Astrocyte (in vitro differentiated cells and primary cell): Measurements from ENCODE around the gene URB1. TPM values are rescaled to one million over a fixed set of nuclear protein-coding genes. Genes with fewer than 3 reads are reported as not detected.
"Not testable (repeated sequence)": the region's sequence is repeated elsewhere in the genome, so short reads cannot be mapped to it uniquely, and the experiment has no call there.

Experiments
- DNase-seq: peaks from one replicate; pipeline ENCODE4 v3.0.0-alpha.2; 2010; ENCODE audit warnings: low read depth
- FAIRE-seq: peaks from 2 replicates; lab custom pipeline; 2011; peaks lifted over from hg19 to GRCh38; lab: Jason Lieb, UNC
- H2AFZ ChIP-seq: 2 replicates; pipeline ENCODE4 v1.6.0; 2012; ENCODE audit warnings: low read depth, low read length, inconsistent platforms
- H3K27ac ChIP-seq: 2 replicates; pipeline ENCODE4 v1.5.1; 2011; ENCODE audit warnings: low read depth, low read length, inconsistent platforms
- H3K27me3 ChIP-seq: 2 replicates; pipeline ENCODE4 v1.6.0; 2011; ENCODE audit warnings: low read length, inconsistent platforms; ENCODE audit not compliant: insufficient read depth
- H3K36me3 ChIP-seq: 2 replicates; pipeline ENCODE4 v1.5.1; 2011; ENCODE audit warnings: low read length, inconsistent platforms; ENCODE audit not compliant: insufficient read depth
- H3K4me1 ChIP-seq: 2 replicates; pipeline ENCODE4 v1.5.1; 2011; ENCODE audit warnings: low read length, inconsistent platforms; ENCODE audit not compliant: insufficient read depth
- H3K4me2 ChIP-seq: 2 replicates; pipeline ENCODE4 v1.6.0; 2012; ENCODE audit warnings: low read length, inconsistent platforms
- H3K4me3 ChIP-seq: 2 replicates; pipeline ENCODE4 v1.5.1; 2011; ENCODE audit warnings: low read depth, mild to moderate bottlenecking, low read length, inconsistent platforms; ENCODE audit not compliant: insufficient read depth
- H3K79me2 ChIP-seq: 2 replicates; pipeline ENCODE4 v1.6.0; 2012; ENCODE audit warnings: mild to moderate bottlenecking, low read length, inconsistent platforms; ENCODE audit not compliant: insufficient read depth
- H3K9ac ChIP-seq: 2 replicates; pipeline ENCODE4 v1.6.0; 2012; ENCODE audit warnings: mild to moderate bottlenecking, low read length, inconsistent platforms
- H3K9me3 ChIP-seq: 2 replicates; pipeline ENCODE4 v1.5.1; 2012; ENCODE audit warnings: low read depth, mild to moderate bottlenecking, low read length, inconsistent platforms; ENCODE audit not compliant: insufficient read depth
- H4K20me1 ChIP-seq: 2 replicates; pipeline ENCODE4 v1.6.0; 2012; ENCODE audit warnings: low read length, inconsistent platforms; ENCODE audit not compliant: insufficient read depth
- H3K27ac Mint-ChIP-seq: one replicate; pipeline ENCODE4 v1.8.0; 2021; ENCODE audit warnings: mild to moderate bottlenecking, mixed read lengths; ENCODE audit not compliant: unreplicated experiment
- H3K27me3 Mint-ChIP-seq: one replicate; pipeline ENCODE4 v1.8.0; 2021; ENCODE audit warnings: low read depth, mixed read lengths; ENCODE audit not compliant: unreplicated experiment
- H3K36me3 Mint-ChIP-seq: one replicate; pipeline ENCODE4 v1.8.0; 2021; ENCODE audit warnings: low read depth, mixed read lengths; ENCODE audit not compliant: unreplicated experiment
- H3K4me1 Mint-ChIP-seq: one replicate; pipeline ENCODE4 v1.8.0; 2021; ENCODE audit warnings: low read depth, mixed read lengths; ENCODE audit not compliant: unreplicated experiment
- H3K4me3 Mint-ChIP-seq: one replicate; pipeline ENCODE4 v1.8.0; 2021; ENCODE audit warnings: mild to moderate bottlenecking, moderate library complexity, mixed read lengths; ENCODE audit not compliant: unreplicated experiment
- H3K9me3 Mint-ChIP-seq: one replicate; pipeline ENCODE4 v1.8.0; 2021; ENCODE audit warnings: mild to moderate bottlenecking, mixed read lengths; ENCODE audit not compliant: unreplicated experiment
- CTCF ChIP-seq: IDR thresholded peaks from 2 replicates; pipeline ENCODE4 v1.5.1; 2011; ENCODE audit warnings: low read depth, mild to moderate bottlenecking, inconsistent platforms, low read length, moderate library complexity; ENCODE audit not compliant: insufficient read depth
- EZH2 ChIP-seq: IDR thresholded peaks from 2 replicates; pipeline ENCODE4 v1.6.1; 2012; ENCODE audit warnings: mild to moderate bottlenecking, low read length, inconsistent platforms; ENCODE audit not compliant: insufficient read depth
- total RNA-seq: library from RNA; stranded (reverse); gene quantifications from 2 replicates; pipeline ENCODE4 v1.2.1, GENCODE V29; 2021

Gene URB1
- total RNA-seq, 1 donor from 2014 or later: 19.2 TPM

GRCh38 chr21:32372755-32373154 lies 20.1 kb downstream of the URB1 start:
- Mint-ChIP-seq H3K36me3 (peaks cover 15% of the 10 kb centered on the region), H3K4me1 (peaks cover 10% of the 10 kb centered on the region), H3K9me3 (no peaks in the 10 kb centered on the region), H3K27me3 (no peaks in the 10 kb centered on the region), H3K27ac (no peak overlapping the region), H3K4me3 (no peak overlapping the region)
- Histone ChIP-seq H3K9me3 (no peaks in the 10 kb centered on the region), H2AFZ (no peak overlapping the region), H3K27ac (no peak overlapping the region), H3K9ac (no peak overlapping the region), H3K4me1 (peaks cover 8% of the 10 kb centered on the region), H3K4me2 (no peak overlapping the region), H4K20me1 (peaks cover 23% of the 10 kb centered on the region), H3K79me2 (peaks cover 24% of the 10 kb centered on the region), H3K4me3 (no peak overlapping the region), H3K36me3 (peaks cover 44% of the 10 kb centered on the region), H3K27me3 (no peaks in the 10 kb centered on the region)
- TF ChIP-seq EZH2 (no peak), CTCF (no peak)
- DNase-seq (no peak), FAIRE-seq (no peak)

GRCh38 chr21:32371913-32372314 lies 20.9 kb downstream of the URB1 start:
- Mint-ChIP-seq H3K9me3 (no peaks in the 10 kb centered on the region), H3K27me3 (no peaks in the 10 kb centered on the region), H3K27ac (peak overlapping the region; percentile 34), H3K4me3 (no peak overlapping the region), H3K4me1 (peaks cover 10% of the 10 kb centered on the region), H3K36me3 (peaks cover 16% of the 10 kb centered on the region)
- H4K20me1 ChIP-seq: peaks cover 20% of the 10 kb centered on the region
- H3K27ac ChIP-seq: peak overlapping the region; percentile 5
- DNase-seq: peak; percentile 57
- peaks cover 50% of the 10 kb centered on the region for H3K36me3 ChIP-seq
- no peak overlapping the region for H2AFZ ChIP-seq
- TF ChIP-seq CTCF: no peak
- no peak for TF ChIP-seq EZH2
- no peak overlapping the region for H3K4me3 ChIP-seq
- peaks cover 16% of the 10 kb centered on the region for H3K79me2 ChIP-seq
- FAIRE-seq: peak; percentile 13
- no peaks in the 10 kb centered on the region for H3K9me3 ChIP-seq
- peak overlapping the region; percentile 31 for H3K4me2 ChIP-seq
- H3K9ac ChIP-seq: no peak overlapping the region
- H3K27me3 ChIP-seq: no peaks in the 10 kb centered on the region
- peaks cover 8% of the 10 kb centered on the region for H3K4me1 ChIP-seq

- H3K27ac ChIP-seq: peak overlapping the region; percentile 5
- TF ChIP-seq CTCF (no peak), EZH2 (no peak)
- no peak overlapping the region for H3K4me3 ChIP-seq
- no peak overlapping the region for H3K9ac ChIP-seq
- no peak for FAIRE-seq
- H4K20me1 ChIP-seq: peaks cover 18% of the 10 kb centered on the region
- Mint-ChIP-seq H3K4me1 (peaks cover 10% of the 10 kb centered on the region), H3K27me3 (no peaks in the 10 kb centered on the region), H3K36me3 (peaks cover 20% of the 10 kb centered on the region), H3K27ac (no peak overlapping the region), H3K4me3 (no peak overlapping the region), H3K9me3 (no peaks in the 10 kb centered on the region)
- no peaks in the 10 kb centered on the region for H3K27me3 ChIP-seq
- H2AFZ ChIP-seq: no peak overlapping the region
- DNase-seq: no peak
- H3K4me2 ChIP-seq: no peak overlapping the region
- H3K4me1 ChIP-seq: peaks cover 8% of the 10 kb centered on the region
- H3K9me3 ChIP-seq: no peaks in the 10 kb centered on the region
- H3K36me3 ChIP-seq: peaks cover 58% of the 10 kb centered on the region
- H3K79me2 ChIP-seq: peaks cover 11% of the 10 kb centered on the region
Measured at GRCh38 chr21:32370998-32371766, 21.6 kb downstream of the URB1 start.

- H3K27ac ChIP-seq, H3K4me3 Mint-ChIP-seq, DNase-seq, H3K9ac ChIP-seq, H3K27me3 ChIP-seq, H3K9me3 Mint-ChIP-seq, FAIRE-seq, H3K4me3 ChIP-seq, H2AFZ ChIP-seq, H3K27ac Mint-ChIP-seq, H3K9me3 ChIP-seq, H3K27me3 Mint-ChIP-seq, H3K4me2 ChIP-seq, H3K4me1 ChIP-seq: not testable (repeated sequence)
- Histone ChIP-seq H3K36me3 (peaks cover 67% of the 10 kb centered on the region), H4K20me1 (peaks cover 28% of the 10 kb centered on the region), H3K79me2 (peaks cover 12% of the 10 kb centered on the region)
- H3K4me1 Mint-ChIP-seq: peaks cover 15% of the 10 kb centered on the region
- H3K36me3 Mint-ChIP-seq: peaks cover 29% of the 10 kb centered on the region
Measured at GRCh38 chr21:32368961-32369360, 23.9 kb downstream of the URB1 start.
